ENCODE results near the gene DHRS13.

Gene DHRS13, protein sequence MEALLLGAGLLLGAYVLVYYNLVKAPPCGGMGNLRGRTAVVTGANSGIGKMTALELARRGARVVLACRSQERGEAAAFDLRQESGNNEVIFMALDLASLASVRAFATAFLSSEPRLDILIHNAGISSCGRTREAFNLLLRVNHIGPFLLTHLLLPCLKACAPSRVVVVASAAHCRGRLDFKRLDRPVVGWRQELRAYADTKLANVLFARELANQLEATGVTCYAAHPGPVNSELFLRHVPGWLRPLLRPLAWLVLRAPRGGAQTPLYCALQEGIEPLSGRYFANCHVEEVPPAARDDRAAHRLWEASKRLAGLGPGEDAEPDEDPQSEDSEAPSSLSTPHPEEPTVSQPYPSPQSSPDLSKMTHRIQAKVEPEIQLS

DNA sequence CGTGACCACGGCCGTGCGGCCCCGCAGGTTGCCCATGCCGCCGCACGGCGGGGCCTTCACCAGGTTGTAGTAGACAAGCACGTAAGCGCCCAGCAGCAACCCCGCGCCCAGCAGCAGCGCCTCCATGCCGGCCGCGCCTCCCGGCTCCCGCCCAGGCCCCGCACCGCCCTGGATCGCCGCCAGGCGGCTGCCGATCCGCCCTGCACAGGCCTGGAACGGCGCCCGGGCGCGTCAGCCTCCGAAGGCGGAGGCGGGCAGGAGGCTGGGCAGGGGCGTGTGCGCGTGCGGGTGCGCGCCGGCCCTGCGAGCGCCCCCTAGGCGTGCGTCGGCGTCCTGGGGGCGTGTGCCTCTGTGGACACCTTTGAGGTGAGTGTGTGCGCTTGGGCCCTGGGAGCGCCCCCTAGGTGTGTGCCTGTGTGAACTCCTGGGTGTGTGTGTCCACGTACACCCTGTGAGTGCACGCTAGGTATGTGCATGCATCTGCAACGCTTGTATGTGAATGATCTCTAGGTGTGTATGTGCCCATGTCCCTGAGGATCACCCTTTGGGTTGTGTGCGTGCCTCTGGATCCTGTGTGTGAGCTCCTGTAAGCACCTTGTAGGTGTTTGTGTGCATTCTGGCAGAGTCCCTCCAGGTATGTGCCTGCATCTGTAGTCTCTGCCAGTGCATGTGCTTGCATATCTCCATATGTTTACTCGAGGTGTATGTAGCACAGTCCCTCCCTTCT is at the start of gene DHRS13:
Gene DHRS13 (minus strand): TSS at position 261 of the 727 bp plus-strand sequence. CDS start 135 bp downstream, at position 126.
- peak; percentile 89 to 91 for DNase-seq (ENCODE audit: low read depth in 2 of 2)

DNA sequence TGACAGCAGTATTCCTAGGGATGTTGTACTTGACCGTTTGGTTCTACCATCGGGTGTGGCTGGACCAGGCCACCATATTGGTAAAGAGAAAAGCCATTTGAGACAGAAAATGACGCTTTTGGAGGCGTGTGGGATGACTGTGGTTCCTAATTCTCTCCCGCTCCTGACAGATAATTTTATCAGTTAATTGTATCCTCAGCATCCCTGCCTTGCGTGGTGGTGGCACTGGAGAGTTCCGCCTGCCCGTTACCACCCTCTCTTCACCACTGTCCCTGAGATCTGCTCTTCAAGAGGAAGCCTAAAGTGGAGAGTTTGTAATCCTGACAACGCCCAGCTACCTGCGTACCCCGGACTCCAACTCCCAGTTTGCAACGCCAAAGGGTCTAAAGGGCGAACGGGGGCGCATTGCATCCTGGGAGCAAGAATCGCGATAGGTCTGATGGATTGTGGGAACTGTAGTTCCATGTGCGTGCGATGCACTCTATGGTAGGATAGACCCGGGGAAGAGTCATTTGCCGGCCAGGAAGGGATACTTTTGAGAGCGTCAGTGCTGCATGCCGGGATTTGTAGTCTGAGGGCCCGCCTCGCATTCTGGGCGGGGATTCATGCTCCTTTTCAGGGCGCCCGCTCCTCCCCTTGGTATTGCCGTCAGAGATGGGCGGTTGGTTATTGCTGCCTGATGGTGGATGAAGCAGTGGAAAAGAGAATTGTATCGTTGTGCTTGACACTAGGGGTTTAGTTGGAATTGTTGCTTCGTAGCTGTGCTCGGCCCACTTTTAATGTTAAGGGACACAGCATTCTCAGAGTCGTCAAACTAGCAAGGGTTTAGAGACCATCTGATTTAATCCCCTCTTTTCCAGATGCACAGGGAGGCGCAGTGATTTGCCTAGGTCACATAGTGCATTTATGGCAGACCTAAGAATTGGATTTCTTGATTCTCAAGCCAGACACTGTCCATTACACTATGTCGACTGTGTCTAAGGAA is 49.4 kb upstream of the DHRS13 start:
- peak; percentile 83 to 86 for DNase-seq (ENCODE audit: low read depth in 2 of 2)

DNA sequence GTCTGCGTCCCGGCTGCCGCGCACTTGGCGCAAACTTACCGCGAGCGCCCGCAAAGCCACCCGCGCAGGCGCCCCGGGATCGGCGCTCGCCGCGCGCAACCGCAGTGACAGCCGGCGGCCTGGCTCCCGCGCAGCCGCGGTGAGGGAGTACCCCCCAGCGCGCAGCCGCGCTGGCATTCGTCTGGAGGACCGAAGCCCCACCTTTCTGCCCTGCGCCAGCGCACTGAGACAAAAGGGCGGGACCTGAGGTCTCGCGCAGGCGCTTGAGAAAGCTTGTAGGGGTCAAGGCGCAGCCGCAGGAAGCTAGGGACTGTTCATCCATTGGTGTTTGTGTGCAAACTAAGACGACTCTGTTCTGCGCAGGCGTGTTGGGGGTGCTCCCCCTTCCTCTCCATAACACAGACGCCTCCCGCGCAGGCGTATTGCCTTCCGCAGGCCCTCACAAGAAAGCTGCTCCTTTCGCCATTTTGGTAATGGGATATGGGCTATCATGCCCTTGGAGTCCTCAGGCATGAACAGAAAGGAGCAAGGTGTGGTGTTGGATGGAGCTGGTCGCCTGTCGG is 48.6 kb upstream of the DHRS13 start, which contains the start of gene PHF12:
Gene PHF12 (minus strand): TSS at position 91 of the 563 bp plus-strand sequence. CDS start 558 bp downstream, outside the sequence.
- DNase-seq (ENCODE audit: low read depth in 2 of 2), result peak; percentile 97 to 99

DNA sequence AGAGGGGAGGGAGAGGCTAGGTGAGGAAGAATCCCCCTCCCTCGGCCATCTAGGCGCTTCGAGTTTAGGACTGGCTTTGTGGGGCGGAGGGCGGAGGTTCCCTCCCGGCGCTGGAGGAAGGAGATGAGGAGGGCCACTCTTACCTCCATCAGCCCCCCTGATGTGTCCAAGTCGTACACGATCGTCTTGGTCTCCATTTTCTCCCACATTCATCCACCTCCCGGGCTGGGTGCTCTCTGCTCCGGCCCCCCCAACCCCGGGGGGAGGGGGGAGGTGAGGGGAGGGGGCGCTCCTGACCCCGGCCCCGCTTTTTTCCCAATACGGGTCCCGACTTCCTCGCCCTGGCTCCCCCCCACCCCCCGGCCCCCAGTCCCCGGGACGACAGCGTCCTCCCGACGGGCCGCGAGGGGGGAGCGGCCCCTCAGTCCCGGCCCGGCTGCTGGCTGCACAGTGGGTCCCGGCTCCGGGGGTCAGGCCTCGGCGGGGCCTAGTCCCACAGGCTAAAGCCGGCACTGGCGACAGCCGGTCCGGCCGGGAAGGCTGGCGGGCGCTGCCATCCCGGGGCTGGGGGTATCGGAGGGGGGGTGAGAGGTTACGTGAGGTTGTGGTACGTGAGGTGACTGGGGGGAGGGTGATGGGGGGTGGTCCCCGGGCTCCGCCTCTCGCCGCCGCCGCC is 48.0 kb upstream of the DHRS13 start:
- no peak for DNase-seq (ENCODE audit: low read depth in 2 of 2)

DNA sequence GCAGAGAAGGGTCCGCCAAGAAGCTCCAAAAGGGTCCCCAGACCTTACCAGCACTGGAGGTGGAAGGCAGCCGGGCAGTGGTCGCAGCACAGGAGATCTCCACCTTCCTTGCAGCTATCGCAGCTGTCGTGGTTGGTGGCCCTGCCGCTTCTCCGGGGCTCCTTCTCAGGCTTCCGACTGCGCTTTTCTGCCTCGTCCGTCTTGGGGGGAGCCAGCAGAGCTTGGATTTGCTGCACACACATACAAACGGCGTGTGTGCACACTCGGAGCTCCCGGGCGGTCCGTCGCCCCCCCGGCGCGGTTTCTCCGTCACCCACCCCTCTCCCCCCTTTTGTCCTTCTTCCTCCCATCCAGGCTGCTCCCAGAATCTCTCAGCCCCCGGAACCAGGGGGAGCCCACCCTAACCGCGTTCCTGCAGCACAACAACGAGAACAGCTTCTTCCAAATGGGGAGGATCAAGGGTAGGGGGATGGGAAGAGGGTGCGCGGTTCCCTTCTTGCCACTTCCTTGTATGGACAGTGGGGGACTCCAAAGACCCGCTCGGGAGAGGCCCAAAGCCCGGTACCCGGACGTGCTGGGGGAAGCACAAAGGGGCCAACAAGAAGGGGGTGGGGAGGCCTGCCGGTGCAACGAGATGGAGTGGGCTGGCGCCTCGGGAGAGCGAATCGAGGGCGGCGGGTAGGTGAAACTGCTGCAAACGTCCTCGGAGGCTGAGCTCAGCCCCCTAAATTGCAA is 47.3 kb upstream of the DHRS13 start:
- peak; percentile 27 to 34 for DNase-seq (ENCODE audit: low read depth in 2 of 2)

DNA sequence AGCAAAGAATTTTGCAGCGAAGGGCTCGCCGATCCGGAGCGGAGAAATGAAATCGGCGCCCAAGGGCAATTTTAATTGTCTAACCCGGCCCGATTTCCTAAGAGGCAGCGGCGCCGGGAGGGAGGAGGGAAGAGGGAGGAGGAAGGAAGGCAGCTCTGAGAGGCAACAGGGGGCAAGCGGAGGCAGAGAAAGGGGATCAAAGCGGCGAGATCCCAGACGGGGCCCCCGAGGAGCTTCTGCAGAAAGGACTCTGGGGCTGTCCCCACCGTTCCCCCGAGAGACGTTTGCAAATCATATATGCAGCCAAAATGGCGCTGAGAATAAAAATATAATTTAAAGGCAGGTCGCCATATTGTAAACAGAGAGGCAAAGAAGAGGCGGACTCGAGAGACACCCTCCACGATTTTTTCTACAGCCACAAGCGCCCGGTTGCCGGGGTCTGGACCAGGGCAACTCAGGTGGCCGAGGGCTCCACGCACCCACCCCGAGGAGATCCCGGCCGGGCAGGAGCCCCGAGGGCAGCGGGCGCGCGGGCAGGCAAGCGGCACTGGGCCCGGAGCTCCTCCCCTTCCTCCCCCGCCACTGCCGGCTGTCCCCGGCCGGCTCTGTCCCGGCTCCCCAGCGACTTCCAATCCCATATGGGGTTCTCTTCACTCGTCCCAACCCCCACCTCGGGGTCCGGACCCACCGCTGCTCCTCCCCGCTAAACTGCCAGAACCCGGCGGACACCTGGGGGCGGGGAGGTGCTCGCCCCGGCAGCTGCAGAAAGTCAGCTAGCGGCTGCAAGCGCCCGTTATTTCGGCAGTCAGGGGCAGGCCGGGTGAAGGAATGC is 46.5 kb upstream of the DHRS13 start:
- DNase-seq (ENCODE audit: low read depth in 2 of 2), result peak; percentile 44 to 64

DNA sequence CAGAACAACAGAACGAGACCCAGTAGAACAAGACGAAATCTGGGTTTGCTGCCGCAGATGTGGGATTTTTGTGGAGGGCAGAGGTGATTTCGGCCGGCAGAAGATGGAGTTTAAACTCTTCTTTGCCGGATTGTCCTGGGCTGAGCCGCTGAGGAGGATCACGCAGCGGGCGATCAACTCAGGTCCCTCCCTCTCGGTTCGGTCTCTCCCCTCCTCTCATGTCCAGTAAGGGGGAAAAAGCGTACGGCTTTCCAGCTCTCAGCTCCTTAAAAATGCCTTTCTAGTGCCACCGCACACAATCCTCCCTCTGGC is 46.0 kb upstream of the DHRS13 start:
- DNase-seq (ENCODE audit: low read depth in 2 of 2), result no peak

DNA sequence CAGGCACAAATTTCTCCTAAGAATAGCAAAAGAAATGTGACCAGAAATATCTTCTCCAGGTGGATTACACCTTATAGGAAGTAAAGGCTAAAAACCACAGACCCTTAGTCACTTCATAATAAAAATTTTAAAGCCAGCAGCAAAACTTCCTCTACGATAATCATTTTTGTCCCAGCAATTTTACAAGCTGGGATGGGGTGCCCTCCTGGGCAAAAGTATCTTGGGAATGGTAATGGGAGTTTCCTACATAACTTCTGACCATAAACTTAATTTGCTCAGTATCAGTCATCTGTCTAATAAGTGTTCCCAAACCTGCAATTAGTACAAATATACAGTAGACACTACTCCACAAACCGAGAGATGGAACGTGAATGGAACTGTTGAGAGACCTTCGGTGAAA is 45.5 kb upstream of the DHRS13 start:
- no peak for DNase-seq (ENCODE audit: low read depth in 2 of 2)

DNA sequence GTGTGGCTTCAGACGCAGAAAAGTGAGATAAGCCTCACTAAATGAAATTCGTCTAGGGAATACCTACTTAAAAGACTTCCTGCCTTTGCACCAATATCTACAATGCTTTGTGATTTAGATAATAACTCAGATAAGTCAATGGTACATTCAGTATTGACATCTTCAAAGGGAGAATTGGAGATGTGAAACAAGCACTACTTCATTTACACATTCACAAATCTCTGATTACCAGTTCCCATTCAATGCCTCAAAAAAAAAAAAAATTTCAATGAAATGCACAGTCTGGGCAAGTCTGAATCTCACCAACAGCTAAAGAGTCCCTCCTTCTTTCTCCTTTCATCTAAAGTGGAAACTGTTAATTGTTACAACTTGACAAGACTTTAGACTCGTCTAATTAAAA is 44.8 kb upstream of the DHRS13 start:
- DNase-seq (ENCODE audit: low read depth in 2 of 2), result no peak

DNA sequence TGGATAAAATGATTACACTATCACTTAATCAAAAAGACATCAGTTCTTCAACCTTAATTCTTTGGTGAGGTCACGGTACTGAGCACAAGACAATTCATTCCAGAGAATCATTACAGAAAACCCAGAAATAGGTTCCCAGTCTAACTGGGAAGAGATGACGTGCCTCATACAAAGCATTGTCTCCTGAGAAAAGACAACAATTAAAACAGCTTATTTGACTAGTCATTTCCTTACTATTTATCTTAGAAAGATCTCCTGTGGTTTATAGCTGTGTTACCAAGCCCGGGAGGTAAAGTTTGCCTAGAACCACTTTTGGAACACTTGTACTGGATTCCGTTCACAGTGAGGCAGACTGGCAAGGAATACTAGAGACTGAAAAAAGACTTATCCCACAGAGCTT is 43.4 kb upstream of the DHRS13 start:
- DNase-seq (ENCODE audit: low read depth in 2 of 2), result no peak

DNA sequence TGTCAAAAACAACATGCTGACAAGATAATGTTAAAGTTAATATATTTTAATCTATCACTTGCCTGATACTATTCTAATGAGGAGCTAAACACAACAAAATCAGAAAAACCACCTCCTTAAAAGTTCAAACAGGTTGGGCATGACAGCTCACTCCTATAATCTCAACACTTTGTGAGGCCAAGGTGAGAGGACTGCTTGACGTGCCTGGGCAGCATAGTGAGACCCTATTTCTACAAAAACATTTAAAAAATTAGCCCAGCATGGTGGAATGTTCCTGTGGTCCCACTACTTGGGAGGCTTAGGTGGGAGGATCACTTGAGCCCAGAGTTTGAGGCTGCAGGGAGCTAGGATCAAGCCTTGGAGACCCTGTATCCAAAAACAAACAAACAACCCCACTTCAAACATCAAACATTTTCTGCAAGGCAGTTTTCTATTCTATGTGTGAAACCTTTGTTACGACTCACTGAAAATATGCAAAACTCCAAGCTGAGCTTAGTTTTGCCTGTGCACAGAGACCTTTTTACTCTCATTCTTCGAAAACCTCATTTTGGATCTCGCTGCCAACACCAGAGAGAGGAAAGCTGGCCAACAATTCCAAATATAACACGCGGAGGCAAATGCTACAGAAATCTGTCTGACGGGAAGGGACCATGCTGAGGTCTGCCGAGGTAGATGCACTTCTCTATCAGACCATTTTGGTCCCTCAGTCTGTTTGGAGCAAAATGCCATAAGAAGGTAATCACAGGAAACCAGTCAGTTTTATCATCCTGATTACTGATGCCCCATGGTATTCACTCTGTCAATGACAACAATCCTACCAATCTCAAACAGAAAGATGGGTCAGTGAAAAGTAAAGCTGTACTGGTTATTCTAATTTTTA is 42.2 kb upstream of the DHRS13 start:
- DNase-seq (ENCODE audit: low read depth in 2 of 2), result no peak

DNA sequence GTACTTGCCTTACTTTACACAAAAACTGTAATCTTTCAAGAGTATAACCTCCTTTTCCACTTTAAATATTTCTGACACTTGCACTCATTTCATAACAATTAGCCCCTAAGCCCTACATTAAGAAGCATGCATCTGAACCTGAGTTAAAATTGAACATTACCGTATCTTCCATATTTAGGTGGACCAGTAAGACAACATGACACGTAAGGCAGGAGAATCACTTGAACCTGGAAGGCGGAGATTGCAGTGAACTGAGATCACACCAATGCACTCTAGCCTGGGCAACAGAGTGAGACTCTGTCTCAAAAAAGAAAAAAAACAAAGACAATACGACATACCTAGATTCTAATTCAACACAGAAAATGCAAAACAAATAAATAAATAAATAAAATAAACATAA is 41.5 kb upstream of the DHRS13 start:
- no peak for DNase-seq (ENCODE audit: low read depth in 2 of 2)

DNA sequence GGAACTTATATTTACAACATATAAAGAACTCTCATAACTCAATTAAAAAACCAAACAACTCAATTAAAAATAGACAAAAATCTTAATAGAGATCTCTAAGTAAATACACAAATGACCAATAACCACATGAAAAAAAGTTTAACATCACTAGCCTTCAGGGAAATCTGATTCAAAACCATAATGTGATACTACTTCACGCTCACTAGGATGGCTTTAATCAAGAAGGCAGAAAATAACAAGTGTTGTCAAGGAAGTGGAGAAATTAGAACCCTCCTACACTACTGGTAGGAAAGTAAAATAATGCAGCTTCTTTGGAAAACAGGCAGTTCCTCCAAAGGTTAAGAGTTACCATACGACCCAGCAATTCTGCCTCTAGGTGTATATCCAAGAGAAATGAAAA is 40.0 kb upstream of the DHRS13 start:
- no peak for DNase-seq (ENCODE audit: low read depth in 2 of 2)

DNA sequence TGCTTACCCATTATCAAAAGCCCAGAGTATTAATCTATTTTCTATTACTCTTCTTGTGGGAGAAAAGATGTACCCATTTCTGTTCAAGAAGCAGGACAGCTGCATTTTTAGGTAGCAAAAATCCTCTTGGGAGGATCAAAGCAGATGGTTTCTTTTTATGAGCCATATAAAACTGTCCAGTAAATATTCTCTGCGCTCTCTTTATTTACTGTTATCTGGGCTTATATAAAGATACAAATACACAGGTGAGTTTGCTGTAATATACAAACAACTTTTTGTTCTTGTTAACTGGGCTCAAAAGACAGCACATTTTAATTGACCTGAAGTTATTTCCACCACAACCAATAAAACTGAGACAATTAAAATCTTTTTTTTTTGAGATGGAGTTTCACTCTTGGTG is 38.4 kb upstream of the DHRS13 start:
- DNase-seq (ENCODE audit: low read depth in 2 of 2), result no peak

DNA sequence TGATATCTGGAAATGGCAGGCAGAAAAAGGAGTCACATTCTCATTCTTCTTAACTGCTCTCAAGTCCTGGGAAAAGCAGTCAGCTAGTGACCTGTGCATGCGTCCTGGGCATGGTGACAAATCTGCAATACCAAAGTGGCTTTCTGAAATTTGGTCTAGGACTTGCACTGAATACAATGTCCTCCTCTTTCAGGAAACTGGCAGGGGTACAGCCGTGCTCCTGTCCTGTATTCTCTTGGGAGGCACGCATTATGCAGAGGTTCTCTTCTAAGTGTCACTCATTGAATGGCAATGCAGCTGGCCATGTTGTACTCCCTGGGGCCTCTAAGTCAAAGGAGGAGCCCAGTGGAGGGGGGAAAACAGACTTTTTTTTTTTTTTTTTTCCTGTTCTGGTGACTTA is 37.8 kb upstream of the DHRS13 start:
- DNase-seq (ENCODE audit: low read depth in 2 of 2), result no peak

DNA sequence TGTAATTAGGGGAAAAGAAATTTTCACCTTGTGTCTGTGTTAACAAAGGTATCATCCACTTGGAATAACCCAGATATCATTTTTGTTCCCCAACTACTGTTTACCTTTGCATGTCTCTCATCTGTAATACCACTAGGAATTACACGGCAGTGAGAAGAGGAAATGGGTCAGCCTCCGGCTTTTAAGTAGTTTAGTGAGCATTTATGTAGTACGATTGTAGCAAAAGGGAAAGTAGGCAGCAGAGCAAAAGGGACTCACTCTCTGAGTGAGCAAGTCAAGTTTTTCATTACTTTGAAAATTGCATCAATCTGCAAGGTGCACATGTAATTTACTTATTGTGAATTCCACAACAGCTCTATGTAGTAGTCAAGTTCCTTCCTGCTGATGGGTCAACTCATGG is 37.3 kb upstream of the DHRS13 start:
- no peak for DNase-seq (ENCODE audit: low read depth in 2 of 2)

DNA sequence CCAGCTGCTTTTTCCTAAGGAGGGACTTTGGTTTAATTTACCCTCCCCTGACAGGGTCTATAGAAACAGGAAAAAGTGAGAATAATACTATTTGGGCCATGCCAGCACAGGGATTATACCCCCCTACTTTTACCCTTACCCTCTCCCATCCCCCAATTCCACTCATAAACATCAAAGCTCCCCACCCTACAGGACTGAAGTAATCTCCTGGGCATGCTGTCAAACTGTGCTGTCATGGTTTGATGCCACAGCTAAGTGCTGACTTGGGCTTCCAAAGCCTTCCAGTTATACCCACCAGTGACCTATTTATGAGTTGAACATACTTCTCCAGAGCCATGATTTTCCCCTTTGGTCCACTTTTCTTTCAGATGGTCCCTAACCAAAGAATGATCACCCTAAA is 35.7 kb upstream of the DHRS13 start:
- no peak for DNase-seq (ENCODE audit: low read depth in 2 of 2)

DNA sequence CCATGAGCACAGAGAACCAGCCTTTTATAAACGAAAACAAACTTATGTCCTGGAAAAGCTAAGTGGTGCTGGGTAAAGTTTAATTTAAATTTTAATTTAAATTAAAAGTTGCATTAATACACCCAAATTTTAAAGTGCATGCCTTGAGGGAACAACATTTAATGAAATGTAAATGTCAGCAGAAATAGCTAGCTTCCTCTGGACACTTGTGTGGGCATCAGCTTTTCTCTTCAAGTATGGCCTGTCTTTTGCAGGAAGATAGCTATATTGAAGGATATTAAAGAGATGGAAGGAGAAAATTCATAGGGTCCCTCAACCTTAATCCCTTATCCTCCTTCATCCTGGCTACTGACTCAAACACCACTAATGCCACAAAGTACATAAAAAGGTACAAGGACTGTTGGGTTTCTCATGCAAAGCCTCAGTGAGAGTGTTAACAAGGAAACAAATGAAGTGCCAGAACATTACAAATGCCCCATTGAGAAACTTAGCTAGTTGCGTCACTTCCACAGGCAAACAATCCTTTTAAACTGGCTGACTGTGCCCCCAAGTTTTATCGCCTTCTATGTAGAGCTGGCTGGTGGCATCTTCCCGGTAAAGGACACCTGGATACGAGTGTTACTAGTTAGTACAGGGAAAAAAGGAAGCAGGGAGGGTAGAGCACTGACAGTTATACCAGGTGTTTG is 34.3 kb upstream of the DHRS13 start:
- DNase-seq (ENCODE audit: low read depth in 2 of 2), result no peak

Data from activated CD4-positive, alpha-beta T cell treated with anti-CD3 and anti-CD28 coated beads for 24 hours (primary cell).